SK-N-SH (cell line): ENCODE data around the gene FCGBP.

ENCODE experiments used
- CTCF ChIP-seq: fragments of 200-600 bp; sonication (generic); IDR thresholded peaks from 2 replicates; pipeline ENCODE4 v1.6.1; 2017; ENCODE audit warnings: antibody characterized with exemption, mild to moderate bottlenecking, moderate library complexity
- EP300 ChIP-seq, 2 experiments: IDR thresholded peaks; 2 replicates each; pipeline versions ENCODE4 v1.4.0 to v1.6.1; 2012; ENCODE audit warnings: borderline replicate concordance in 1 of 2, low read depth in 1 of 2, low read length in 1 of 2
- FOXM1 ChIP-seq: IDR thresholded peaks from 2 replicates; pipeline ENCODE4 v1.4.0; 2012; ENCODE audit warnings: low read depth, mild to moderate bottlenecking
- MAX ChIP-seq: IDR thresholded peaks from 2 replicates; pipeline ENCODE4 v1.4.0; 2012; ENCODE audit warnings: low read depth
- MEF2A ChIP-seq: IDR thresholded peaks from 2 replicates; pipeline ENCODE4 v1.4.0; 2012; ENCODE audit warnings: low read depth, borderline replicate concordance
- PBX3 ChIP-seq: IDR thresholded peaks from 2 replicates; pipeline ENCODE4; 2012
- RAD21 ChIP-seq: IDR thresholded peaks from 2 replicates; pipeline ENCODE4 v1.6.1; 2012; ENCODE audit warnings: mild to moderate bottlenecking, low read length
- SIN3A ChIP-seq: IDR thresholded peaks from 2 replicates; pipeline ENCODE4 v1.6.1; 2012; ENCODE audit warnings: low read depth, mild to moderate bottlenecking, low read length, moderate library complexity, borderline replicate concordance
- ZBTB33 ChIP-seq: IDR thresholded peaks from 2 replicates; pipeline ENCODE4 v1.4.0; 2012; ENCODE audit warnings: low read depth, borderline replicate concordance

GRCh38 chr19:39940221-39940833 lies 5.9 kb upstream of the FCGBP start:
- TF ChIP-seq EP300 (IDR thresholded peaks at IDR 0.05; ENCODE audit: borderline replicate concordance in 1 of 2, low read depth in 1 of 2, low read length in 1 of 2), result no peak
- no peak for TF ChIP-seq ZBTB33
- no peak for TF ChIP-seq CTCF
- TF ChIP-seq PBX3, result no peak
- no peak for TF ChIP-seq RAD21
- no peak for TF ChIP-seq FOXM1
- TF ChIP-seq MEF2A, result no peak
- TF ChIP-seq MAX, result no peak
- no peak for TF ChIP-seq SIN3A
